OCI-LY7 (cell line): Measurements from ENCODE around the gene CLCN6.
A peak's percentile ranks its signal among the peaks of the same experiment; 100 is the strongest.

Experiments used
- EZH2phosphoT487 ChIP-seq: fragments of 200-600 bp; sonication (generic); IDR thresholded peaks from 2 replicates; pipeline ENCODE4 v1.6.1; 2018; ENCODE audit warnings: low read depth, borderline replicate concordance, mild to moderate bottlenecking, mixed run types, antibody characterized with exemption, low read length, moderate library complexity, mixed read lengths
- TF ChIP-seq, protein P1 (sequence below): fragments of 200-600 bp; sonication (generic); conservative IDR thresholded peaks from 2 replicates; pipeline ENCODE4 v1.5.1; 2014; ENCODE audit warnings: mild to moderate bottlenecking, antibody characterized with exemption, low read length, moderate library complexity, mixed read lengths

DNA sequence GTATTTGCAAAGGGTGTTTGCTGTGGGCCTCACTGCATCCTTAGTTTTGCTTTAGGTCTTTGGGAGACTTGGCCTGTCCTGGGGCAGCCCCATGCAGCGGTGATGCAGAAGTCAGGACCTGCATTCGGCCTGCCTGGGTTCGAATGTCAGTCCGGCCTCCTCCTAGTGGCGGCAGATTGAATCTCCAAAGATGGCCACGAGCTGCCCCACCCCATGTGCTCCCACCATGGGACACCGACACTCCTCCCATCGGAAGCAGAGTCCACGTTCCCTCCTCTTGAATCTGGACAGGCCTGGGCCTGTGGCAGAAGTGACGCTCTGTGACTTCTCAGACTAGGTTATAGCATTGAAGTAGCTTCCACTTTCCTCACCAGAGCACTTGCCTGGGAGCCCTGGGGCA is 69.1 kb downstream of the CLCN6 start:
- TF ChIP-seq, protein P1, sequence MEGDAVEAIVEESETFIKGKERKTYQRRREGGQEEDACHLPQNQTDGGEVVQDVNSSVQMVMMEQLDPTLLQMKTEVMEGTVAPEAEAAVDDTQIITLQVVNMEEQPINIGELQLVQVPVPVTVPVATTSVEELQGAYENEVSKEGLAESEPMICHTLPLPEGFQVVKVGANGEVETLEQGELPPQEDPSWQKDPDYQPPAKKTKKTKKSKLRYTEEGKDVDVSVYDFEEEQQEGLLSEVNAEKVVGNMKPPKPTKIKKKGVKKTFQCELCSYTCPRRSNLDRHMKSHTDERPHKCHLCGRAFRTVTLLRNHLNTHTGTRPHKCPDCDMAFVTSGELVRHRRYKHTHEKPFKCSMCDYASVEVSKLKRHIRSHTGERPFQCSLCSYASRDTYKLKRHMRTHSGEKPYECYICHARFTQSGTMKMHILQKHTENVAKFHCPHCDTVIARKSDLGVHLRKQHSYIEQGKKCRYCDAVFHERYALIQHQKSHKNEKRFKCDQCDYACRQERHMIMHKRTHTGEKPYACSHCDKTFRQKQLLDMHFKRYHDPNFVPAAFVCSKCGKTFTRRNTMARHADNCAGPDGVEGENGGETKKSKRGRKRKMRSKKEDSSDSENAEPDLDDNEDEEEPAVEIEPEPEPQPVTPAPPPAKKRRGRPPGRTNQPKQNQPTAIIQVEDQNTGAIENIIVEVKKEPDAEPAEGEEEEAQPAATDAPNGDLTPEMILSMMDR: 0 out of 2 replicates have a peak, but pooled peaks have one; percentile 23
- no peak for TF ChIP-seq EZH2phosphoT487
